Endothelial cell of umbilical vein (primary cell): ENCODE results near the gene PIK3R6. TPM values are rescaled to one million over a fixed set of nuclear protein-coding genes. Genes with fewer than 3 reads are reported as not detected.

ENCODE experiments used
- BruUV-seq: library from RNA; stranded (reverse); fragments of 400-500 nt; replicated peaks from 2 replicates; lab custom pipeline; 2021; lab: Mats Ljungman, UMichigan
- CTCF ChIA-PET: fragments of 300-600, 350-600 bp; sonication (Branson Sonifier 250); formaldehyde crosslinking; loops from one replicate; lab custom pipeline; 2021; ENCODE audit warnings: antibody characterized with exemption, inconsistent platforms; lab: Charles Lee
- POLR2A ChIA-PET: fragments of 300-600, 350-600 bp; sonication (Branson Sonifier 250); formaldehyde crosslinking; loops from one replicate; lab custom pipeline; 2021; ENCODE audit warnings: antibody characterized with exemption, inconsistent platforms; lab: Charles Lee
- DNase-seq: peaks from one replicate; pipeline ENCODE4 v3.0.0-alpha.2; 2011; ENCODE audit warnings: low read depth, low spot score
- FAIRE-seq: peaks from 2 replicates; lab custom pipeline; 2011; peaks lifted over from hg19 to GRCh38; lab: Jason Lieb, UNC
- H2AFZ ChIP-seq: 2 replicates; pipeline ENCODE4 v1.6.0; 2012; ENCODE audit warnings: low read depth, low read length, control low read depth, inconsistent platforms
- H3K27ac ChIP-seq: 2 replicates; pipeline ENCODE4 v1.5.1; 2011; ENCODE audit warnings: low read depth, mild to moderate bottlenecking, control low read depth, low read length, moderate library complexity; ENCODE audit not compliant: insufficient read depth
- H3K27me3 ChIP-seq, 2 experiments: 2 replicates each; pipeline versions ENCODE4 v1.6.0 to v1.6.1; 2011; ENCODE audit warnings: low read length in 2 of 2, mixed read lengths in 1 of 2; ENCODE audit not compliant: control insufficient read depth in 2 of 2, insufficient read depth in 2 of 2
- H3K36me3 ChIP-seq, 2 experiments: 2 replicates in 1 of 2; 3 replicates in 1 of 2; pipeline ENCODE4 v1.5.1; 2011; ENCODE audit warnings: low read length in 2 of 2, mild to moderate bottlenecking in 1 of 2, moderate library complexity in 1 of 2; ENCODE audit not compliant: control insufficient read depth in 2 of 2, insufficient read depth in 2 of 2; ENCODE audit errors: extremely low read depth in 1 of 2
- H3K4me1 ChIP-seq: 3 replicates; pipeline ENCODE4 v1.5.1; 2011; ENCODE audit warnings: mild to moderate bottlenecking, low read length; ENCODE audit not compliant: control insufficient read depth, insufficient read depth; ENCODE audit errors: extremely low read depth
- H3K4me2 ChIP-seq: 2 replicates; pipeline ENCODE4 v1.6.1; 2011; ENCODE audit warnings: low read length, control low read depth, mixed read lengths; ENCODE audit not compliant: insufficient read depth
- H3K4me3 ChIP-seq, 3 experiments: fragments of 200-600 bp in 1 of 3; sonication (generic), shearing (Covaris generic) in 1 of 3; replicated peaks in 1 of 3; 2 replicates each; pipeline ENCODE4 v1.5.1; 2011 to 2016; ENCODE audit warnings: control low read depth in 3 of 3, low read length in 3 of 3, mild to moderate bottlenecking in 2 of 3, inconsistent platforms in 1 of 3, low read depth in 1 of 3, moderate library complexity in 1 of 3; ENCODE audit not compliant: insufficient read depth in 1 of 3
- H3K79me2 ChIP-seq: 2 replicates; pipeline ENCODE4 v1.6.0; 2012; ENCODE audit warnings: low read length, inconsistent platforms; ENCODE audit not compliant: control insufficient read depth, insufficient read depth
- H3K9ac ChIP-seq: replicated peaks from 2 replicates; pipeline ENCODE3; 2011; ENCODE audit warnings: low read length, control low read depth; ENCODE audit not compliant: insufficient read depth; ENCODE audit errors: extremely low read depth
- H3K9me1 ChIP-seq: replicated peaks from 3 replicates; pipeline ENCODE4 v1.6.0; 2011; ENCODE audit warnings: mild to moderate bottlenecking, low read length; ENCODE audit not compliant: control insufficient read depth, insufficient read depth; ENCODE audit errors: extremely low read depth
- H3K9me3 ChIP-seq: replicated peaks from 2 replicates; pipeline ENCODE4 v1.5.1; 2012; ENCODE audit warnings: low read length, inconsistent platforms; ENCODE audit not compliant: control insufficient read depth, insufficient read depth
- H4K20me1 ChIP-seq: replicated peaks from 2 replicates; pipeline ENCODE3; 2011; ENCODE audit warnings: mild to moderate bottlenecking, low read length; ENCODE audit not compliant: control insufficient read depth, insufficient read depth; ENCODE audit errors: extremely low read depth
- CTCF ChIP-seq, 2 donors: IDR thresholded peaks; 1 replicate in 1 of 2; 2 replicates in 1 of 2; pipeline ENCODE4 v1.5.1; 2011; ENCODE audit warnings: low read length in 2 of 2, mild to moderate bottlenecking in 2 of 2, moderate library complexity in 2 of 2, control low read depth in 1 of 2, inconsistent platforms in 1 of 2, low read depth in 1 of 2; ENCODE audit not compliant: insufficient read depth in 1 of 2; ENCODE audit errors: extremely low read depth in 1 of 2
- EZH2 ChIP-seq: IDR thresholded peaks from 2 replicates; pipeline ENCODE4 v1.6.1; 2012; ENCODE audit warnings: borderline replicate concordance, low read depth, mild to moderate bottlenecking, moderate library complexity, low read length, inconsistent platforms; ENCODE audit not compliant: severe bottlenecking
- FOS ChIP-seq: IDR thresholded peaks from 2 replicates; pipeline ENCODE4 v1.6.1; 2011; ENCODE audit warnings: mild to moderate bottlenecking, low read length, moderate library complexity, borderline replicate concordance; ENCODE audit not compliant: insufficient read depth
- GATA2 ChIP-seq: IDR thresholded peaks from 2 replicates; pipeline ENCODE4 v1.7.0; 2011; ENCODE audit warnings: low read depth, mild to moderate bottlenecking, moderate library complexity, mixed read lengths, low read length; ENCODE audit not compliant: insufficient read length, insufficient read depth
- JUN ChIP-seq: IDR thresholded peaks from 2 replicates; pipeline ENCODE4 v1.6.1; 2011; ENCODE audit warnings: borderline replicate concordance, low read depth; ENCODE audit not compliant: insufficient read length, insufficient read depth
- MAX ChIP-seq: IDR thresholded peaks from 2 replicates; pipeline ENCODE4 v1.6.1; 2011; ENCODE audit not compliant: insufficient read depth, insufficient read length
- MYC ChIP-seq: IDR thresholded peaks from one replicate; pipeline ENCODE4 v1.6.1; 2011; ENCODE audit warnings: mild to moderate bottlenecking, low read depth, low read length
- POLR2A ChIP-seq: IDR thresholded peaks from 2 replicates; pipeline ENCODE4 v1.6.1; 2012; ENCODE audit warnings: low read depth, mild to moderate bottlenecking, control low read depth, low read length
- POLR2AphosphoS5 ChIP-seq: IDR thresholded peaks from 2 replicates; pipeline ENCODE4 v1.6.1; 2012; ENCODE audit warnings: low read depth, mild to moderate bottlenecking, control low read depth, low read length, moderate library complexity; ENCODE audit not compliant: insufficient read depth
- dilution Hi-C: fragments of 300-500 bp; cut with MboI; formaldehyde crosslinking; loops from one replicate; pipeline ENCODE4 v1.15.0; 2019; ENCODE audit warnings: low sequenced_read_pairs; ENCODE audit not compliant: extremely low pct_ligation_motif_present
- intact Hi-C: fragments of 100-400 bp; cut with micrococcal nuclease; formaldehyde crosslinking; loops from one replicate; pipeline ENCODE4 v1.10.0; 2022
- polyA plus RNA-seq, 4 experiments: library from polyadenylated mRNA; depleted of rRNA in 3 of 4; stranded (reverse) in 3 of 4; unstranded in 1 of 4; fragments of >200 nt; gene quantifications; 2 replicates each; pipeline versions ENCODE4 v1.2.1 to v1.2.3, GENCODE V29; 2011 to 2012; ENCODE audit warnings: missing spikeins in 1 of 4
- total RNA-seq: library from RNA; stranded (reverse); gene quantifications from 2 replicates; pipeline ENCODE4 v1.2.3, GENCODE V29; 2021

Gene PIK3R6
- total and polyA plus RNA-seq, 2 donors (not counting 3 experiments of a cell fraction or from before 2014, with no cell fraction given), result not detected

GRCh38 chr17:8893621-8894201, 26.2 kb upstream of the PIK3R6 start:
- H2AFZ ChIP-seq, result no peak overlapping the region
- H3K9me3 ChIP-seq, result no peaks in the 10 kb centered on the region
- DNase-seq, result no peak
- dilution Hi-C loops (no loop called here), intact Hi-C loops (loop anchor here (10.0 kb wide), 1 partner anchor 631 kb away; no protein-coding TSS in a partner anchor)
- no peak overlapping the region for H3K4me3 ChIP-seq
- no peaks in the 10 kb centered on the region for H4K20me1 ChIP-seq
- ChIA-PET CTCF (interaction anchor here (1.3 to 1.8 kb wide), 6 partner anchors 14 to 833 kb away, joined by 3 to 7 read pairs (median 4); no protein-coding TSS in a partner anchor), POLR2A (no interaction called here)
- TF ChIP-seq MAX (no peak), JUN (no peak), GATA2 (no peak), EZH2 (no peak), POLR2AphosphoS5 (no peak), MYC (no peak), POLR2A (no peak), FOS (no peak), CTCF (IDR thresholded peaks at IDR 0.05; ENCODE audit: extremely low read depth in 1 of 2, insufficient read depth in 1 of 2, low read depth in 1 of 2, low read length in 2 of 2) (no peak)
- BruUV-seq, result no TSS peak
- H3K4me1 ChIP-seq, result no peaks in the 10 kb centered on the region
- no peak overlapping the region for H3K27ac ChIP-seq
- H3K27me3 ChIP-seq, result no peaks in the 10 kb centered on the region
- no peak overlapping the region for H3K9ac ChIP-seq
- no peak overlapping the region for H3K4me2 ChIP-seq
- no peak for FAIRE-seq
- H3K9me1 ChIP-seq, result no peaks in the 10 kb centered on the region
- H3K79me2 ChIP-seq, result no peaks in the 10 kb centered on the region
- H3K36me3 ChIP-seq, result no peaks in the 10 kb centered on the region
